Activated CD4-positive, alpha-beta T cell treated with anti-CD3 and anti-CD28 coated beads for 4 hours (primary cell): ENCODE results near the gene CCND3.

Experiments used
- DNase-seq, 2 donors: peaks; one replicate each; pipeline ENCODE4 v3.0.0-alpha.2; 2020

CCND3 gene

GRCh38 chr6:41920921-41921711, 20.5 kb downstream of the CCND3 start, which contains the start of the genes BYSL and MED20:
TSS of gene BYSL (plus strand) at chr6:41921499. CDS start at chr6:41921563, 64 bp downstream.
TSS of gene MED20 (minus strand) at chr6:41921139. CDS start at chr6:41921018, 121 bp downstream.
- peak; percentile 92 to 96 for DNase-seq

- no peak for DNase-seq
These were observed 24.1 kb downstream of the CCND3 start for GRCh38 chr6:41917528-41917927.

- DNase-seq: no peak
These were observed 26.6 kb downstream of the CCND3 start for GRCh38 chr6:41914869-41915530.

- DNase-seq: no peak
These were observed 27.3 kb downstream of the CCND3 start for GRCh38 chr6:41914343-41914742.

GRCh38 chr6:41909727-41910126, 31.9 kb downstream of the CCND3 start:
- DNase-seq: no peak

GRCh38 chr6:41901882-41902519, 39.6 kb downstream of the CCND3 start:
- DNase-seq: peak; percentile 53 to 72

- DNase-seq: no peak
These were observed 40.7 kb downstream of the CCND3 start for GRCh38 chr6:41900861-41901260.

GRCh38 chr6:41896281-41896680, 45.3 kb downstream of the CCND3 start:
- no peak for DNase-seq

- peak; percentile 91 to 92 for DNase-seq
These were observed 46.0 kb downstream of the CCND3 start, which contains the start of gene USP49 for GRCh38 chr6:41895300-41896233. TSS of gene USP49 (minus strand) at chr6:41895375. CDS start at chr6:41806983, 88,392 bp downstream.

- DNase-seq: no peak
These were observed 47.0 kb downstream of the CCND3 start for GRCh38 chr6:41894366-41895299.

- DNase-seq: no peak
These were observed 48.6 kb downstream of the CCND3 start for GRCh38 chr6:41892921-41893564.

- no peak for DNase-seq
These were observed 54.3 kb downstream of the CCND3 start for GRCh38 chr6:41887331-41887751.

- DNase-seq: no peak
These were observed 55.7 kb downstream of the CCND3 start for GRCh38 chr6:41885930-41886329.

- no peak for DNase-seq
These were observed 56.7 kb downstream of the CCND3 start for GRCh38 chr6:41884957-41885356.
